SK-N-SH (cell line): ENCODE data around the gene MRPS22. TPM values are rescaled to one million over a fixed set of nuclear protein-coding genes. Genes with fewer than 3 reads are reported as not detected.
A peak's percentile ranks its signal among the peaks of the same experiment; 100 is the strongest.

ENCODE experiments used
- CTCF ChIA-PET: fragments of 300-600, 350-600 bp; formaldehyde crosslinking; extraction: SDS; loops from one replicate; lab custom pipeline; 2021; lab: Yijun Ruan, JAX
- POLR2A ChIA-PET: fragments of 350-600 bp; sonication (Branson Sonifier 250); formaldehyde crosslinking; extraction: SDS; loops from one replicate; lab custom pipeline; 2020; ENCODE audit warnings: antibody characterized with exemption, inconsistent platforms; lab: Yijun Ruan, JAX
- DNase-seq: peaks from one replicate; pipeline ENCODE4 v3.0.0; 2012
- H2AFZ ChIP-seq: fragments of 200-600 bp; sonication (generic); 2 replicates; pipeline ENCODE4 v1.8.1; 2016; ENCODE audit warnings: antibody characterized with exemption, mild to moderate bottlenecking, low read depth
- H3F3A ChIP-seq: fragments of 200-600 bp; sonication (generic); replicated peaks from 2 replicates; pipeline ENCODE3; 2016; ENCODE audit warnings: antibody characterized with exemption, mild to moderate bottlenecking; ENCODE audit not compliant: insufficient read depth
- H3K27ac ChIP-seq, 2 experiments: fragments of 200-500 bp in 1 of 2; fragments of 200-600 bp in 1 of 2; sonication (Bioruptor generic) in 1 of 2; sonication (generic), shearing (Covaris generic) in 1 of 2; 2 replicates each; pipeline versions ENCODE4 v1.5.1 to v1.6.1; 2014 to 2016; ENCODE audit warnings: low read depth in 2 of 2, inconsistent platforms in 1 of 2, low read length in 1 of 2, mild to moderate bottlenecking in 1 of 2, mixed read lengths in 1 of 2
- H3K27me3 ChIP-seq: fragments of 200-600 bp; sonication (generic), shearing (Covaris generic); 2 replicates; pipeline ENCODE4 v1.6.1; 2016; ENCODE audit warnings: mixed run types; ENCODE audit not compliant: insufficient read depth
- H3K36me3 ChIP-seq, 2 experiments: fragments of 200-500 bp in 1 of 2; fragments of 200-600 bp in 1 of 2; sonication (Bioruptor generic) in 1 of 2; sonication (generic) in 1 of 2; replicated peaks in 1 of 2; 2 replicates each; pipeline versions ENCODE3 to v1.5.1; 2014 to 2016; ENCODE audit warnings: low read length in 1 of 2, mild to moderate bottlenecking in 1 of 2; ENCODE audit not compliant: insufficient read depth in 2 of 2, control insufficient read depth in 1 of 2
- H3K4me1 ChIP-seq, 2 experiments: fragments of 200-500 bp in 1 of 2; fragments of 200-600 bp in 1 of 2; sonication (Bioruptor generic) in 1 of 2; sonication (generic), shearing (Covaris generic) in 1 of 2; 2 replicates each; pipeline versions ENCODE4 v1.5.1 to v1.6.1; 2014 to 2016; ENCODE audit warnings: low read depth in 1 of 2, low read length in 1 of 2, mixed run types in 1 of 2; ENCODE audit not compliant: insufficient read depth in 2 of 2, control insufficient read depth in 1 of 2
- H3K4me2 ChIP-seq: fragments of 200-600 bp; sonication (generic), shearing (Covaris generic); 2 replicates; pipeline ENCODE4 v1.6.1; 2017; ENCODE audit warnings: mixed run types
- H3K4me3 ChIP-seq, 2 experiments: fragments of 200-500 bp in 1 of 2; fragments of 200-600 bp in 1 of 2; sonication (Bioruptor generic) in 1 of 2; sonication (generic), shearing (Covaris generic) in 1 of 2; 2 replicates each; pipeline versions ENCODE4 v1.5.1 to v1.8.1; 2014 to 2016; ENCODE audit warnings: low read depth in 2 of 2, inconsistent platforms in 1 of 2, low read length in 1 of 2, mild to moderate bottlenecking in 1 of 2, mixed read lengths in 1 of 2, moderate library complexity in 1 of 2
- H3K79me2 ChIP-seq: fragments of 200-600 bp; sonication (generic); 2 replicates; pipeline ENCODE4 v1.8.1; 2017; ENCODE audit warnings: mild to moderate bottlenecking; ENCODE audit not compliant: insufficient read depth
- H3K9ac ChIP-seq: fragments of 200-600 bp; sonication (generic); 2 replicates; pipeline ENCODE4 v1.6.1; 2017; ENCODE audit warnings: mixed run types
- H3K9me2 ChIP-seq: fragments of 200-600 bp; sonication (generic); 2 replicates; pipeline ENCODE4 v1.6.1; 2017; ENCODE audit warnings: mixed run types
- H3K9me3 ChIP-seq: fragments of 200-600 bp; sonication (generic); 2 replicates; pipeline ENCODE4 v1.6.1; 2017; ENCODE audit warnings: mixed run types, mild to moderate bottlenecking, moderate library complexity
- H4K20me1 ChIP-seq: fragments of 200-600 bp; sonication (generic); 2 replicates; pipeline ENCODE4 v1.6.1; 2017; ENCODE audit warnings: mild to moderate bottlenecking, mixed run types; ENCODE audit not compliant: insufficient read depth
- CTCF ChIP-seq: fragments of 200-600 bp; sonication (generic); IDR thresholded peaks from 2 replicates; pipeline ENCODE4 v1.6.1; 2017; ENCODE audit warnings: antibody characterized with exemption, mild to moderate bottlenecking, moderate library complexity
- EZH2phosphoT487 ChIP-seq: fragments of 200-600 bp; sonication (generic); IDR thresholded peaks from 2 replicates; pipeline ENCODE4 v1.6.1; 2017; ENCODE audit warnings: low read depth, mixed run types, mild to moderate bottlenecking, antibody characterized with exemption, moderate library complexity, borderline replicate concordance
- FOXJ3 ChIP-seq: sonication (generic); formaldehyde crosslinking; IDR thresholded peaks from 2 replicates; pipeline ENCODE4 v1.5.1; 2020; ENCODE audit warnings: mild to moderate bottlenecking, missing genetic modification reagents
- GATA2 ChIP-seq: sonication (generic); formaldehyde crosslinking; IDR thresholded peaks from 2 replicates; pipeline ENCODE4 v1.5.0; 2020; ENCODE audit warnings: mild to moderate bottlenecking, missing genetic modification reagents
- MAX ChIP-seq: IDR thresholded peaks from 2 replicates; pipeline ENCODE4 v1.4.0; 2012; ENCODE audit warnings: low read depth
- MEF2A ChIP-seq: IDR thresholded peaks from 2 replicates; pipeline ENCODE4 v1.4.0; 2012; ENCODE audit warnings: low read depth, borderline replicate concordance
- NFIC ChIP-seq: IDR thresholded peaks from 2 replicates; pipeline ENCODE4 v1.4.0; 2012; ENCODE audit warnings: borderline replicate concordance
- NRF1 ChIP-seq: IDR thresholded peaks from 2 replicates; pipeline ENCODE4 v1.6.1; 2012; ENCODE audit warnings: low read depth, mild to moderate bottlenecking, low read length
- POLR2AphosphoS5 ChIP-seq: IDR thresholded peaks from 2 replicates; pipeline ENCODE4 v1.6.1; 2012; ENCODE audit warnings: low read depth, low read length
- RXRA ChIP-seq: IDR thresholded peaks from 2 replicates; pipeline ENCODE4 v1.4.0; 2012; ENCODE audit warnings: low read depth, mild to moderate bottlenecking, borderline replicate concordance
- TCF12 ChIP-seq: IDR thresholded peaks from 2 replicates; pipeline ENCODE4 v1.4.0; 2012
- USF1 ChIP-seq: IDR thresholded peaks from 2 replicates; pipeline ENCODE4 v1.4.0; 2012; ENCODE audit warnings: low read depth, borderline replicate concordance
- WGBS: methylation state at CpG from one replicate; pipeline ENCODE4 v1.1.6; 2017; ENCODE audit warnings: low lambda C conversion rate; 5-methylcytosine and 5-hydroxymethylcytosine counted together
- polyA plus RNA-seq, 3 experiments: library from polyadenylated mRNA; depleted of rRNA; stranded (reverse); fragments of >200 nt; gene quantifications; 2 replicates each; pipeline ENCODE4 v1.2.3, GENCODE V29; 2012

The MRPS22 gene
- polyA plus RNA-seq, 1 of the 3 experiments (the other 2 are of a cell fraction), result 50.6 TPM

GRCh38 chr3:139354661-139355060, 10.8 kb downstream of the MRPS22 start:
- H3F3A ChIP-seq, result peaks cover 62% of the 10 kb centered on the region
- H3K27ac ChIP-seq, result peak overlapping the region in 1 of 2 experiments; percentile 0; a peak in 1 of 4 replicates
- H3K4me3 ChIP-seq, result no peak overlapping the region
- no peak overlapping the region for H2AFZ ChIP-seq
- H3K79me2 ChIP-seq, result 0 out of 2 replicates have a peak, but pooled peaks cover 3% of the 10 kb centered on the region
- H3K27me3 ChIP-seq, result no peaks in the 10 kb centered on the region
- peaks cover 0 to 6% of the 10 kb centered on the region in 2 experiments; a peak in 1 of 4 replicates for H3K4me1 ChIP-seq
- ChIA-PET POLR2A (no interaction called here), CTCF (interaction anchor here (0.7 to 4.1 kb wide), 17 partner anchors 8 to 581 kb away, joined by 3 to 35 read pairs (median 7); partner anchors contain the start of genes COPB2 and MRPS22)
- H3K9me2 ChIP-seq, result no peaks in the 10 kb centered on the region
- peaks cover 87 to 96% of the 10 kb centered on the region in 2 experiments for H3K36me3 ChIP-seq
- no peaks in the 10 kb centered on the region for H3K9me3 ChIP-seq
- H4K20me1 ChIP-seq, result peaks cover 8% of the 10 kb centered on the region; the same call in 1 of the 2 replicates
- no peak overlapping the region for H3K9ac ChIP-seq
- H3K4me2 ChIP-seq, result no peak overlapping the region
- TF ChIP-seq GATA2 (CRISPR knock-in tag) (no peak), POLR2AphosphoS5 (no peak), NRF1 (no peak), EZH2phosphoT487 (no peak), MAX (no peak), MEF2A (no peak), FOXJ3 (CRISPR knock-in tag) (no peak), TCF12 (no peak), CTCF (no peak)
- no peak for DNase-seq
- WGBS, result 100% methylated on average over 4 of the region's 4 CpGs

- Histone ChIP-seq H3K9ac (no peak overlapping the region), H3K79me2 (0 out of 2 replicates have a peak, but pooled peaks cover 9% of the 10 kb centered on the region), H3K4me1 (peaks cover 0 to 6% of the 10 kb centered on the region in 2 experiments; a peak in 1 of 4 replicates), H3K9me3 (no peaks in the 10 kb centered on the region), H3K27ac (peak overlapping the region; percentile 0 to 34; a peak in 2 of 4 replicates), H3K27me3 (no peaks in the 10 kb centered on the region), H3K9me2 (no peaks in the 10 kb centered on the region), H3F3A (peaks cover 62% of the 10 kb centered on the region), H3K36me3 (peaks cover 87 to 98% of the 10 kb centered on the region in 2 experiments), H3K4me3 (no peak overlapping the region), H2AFZ (no peak overlapping the region), H3K4me2 (no peak overlapping the region), H4K20me1 (peaks cover 8% of the 10 kb centered on the region; the same call in 1 of the 2 replicates)
- WGBS, result 57% methylated on average over 4 of the region's 4 CpGs
- CTCF ChIA-PET, result interaction anchor here (0.8 to 4.1 kb wide), 10 partner anchors 7 to 207 kb away, joined by 3 to 35 read pairs (median 14); partner anchors contain the start of genes COPB2 and MRPS22
- DNase-seq, result no peak
- TF ChIP-seq USF1, result peak; percentile 20; the same call in 1 of the 2 replicates
- no peak for TF ChIP-seq NFIC
- no peak for TF ChIP-seq RXRA
- TF ChIP-seq GATA2 (CRISPR knock-in tag), result no peak
- POLR2A ChIA-PET, result no interaction called here
Measured at GRCh38 chr3:139355476-139355875, 11.7 kb downstream of the MRPS22 start.
